Measurements from ENCODE around the gene CDH4. TPM values are rescaled to one million over a fixed set of nuclear protein-coding genes. Genes with fewer than 3 reads are reported as not detected.

CDH4 gene
- total and polyA plus RNA-seq, 7 donors: under 0.01 to 0.06 TPM; not detected in 5

- 29 to 81% methylated on average over 1 of the region's 1 CpG for WGBS, 2 donors
- intact Hi-C loops (cut with DNase I): no loop called here
- TF ChIP-seq CTCF (IDR thresholded peaks at IDR 0.05) (no peak), EP300 (IDR thresholded peaks at IDR 0.05) (no peak), POLR2A (IDR thresholded peaks at IDR 0.05) (no peak), POLR2AphosphoS5 (IDR thresholded peaks at IDR 0.05) (no peak)
- DNase-seq: no peak
- Histone ChIP-seq H3K27ac (no peak overlapping the region), H3K4me1 (no peaks in the 10 kb centered on the region), H3K9me3 (no peaks in the 10 kb centered on the region), H3K27me3 (peaks cover 0 to 20% (median 0%) of the 10 kb centered on the region in 3 donors), H3K36me3 (no peaks in the 10 kb centered on the region), H3K4me3 (no peak overlapping the region)
These were observed 368.1 kb downstream of the CDH4 start for GRCh38 chr20:61620174-61620573.

DNA sequence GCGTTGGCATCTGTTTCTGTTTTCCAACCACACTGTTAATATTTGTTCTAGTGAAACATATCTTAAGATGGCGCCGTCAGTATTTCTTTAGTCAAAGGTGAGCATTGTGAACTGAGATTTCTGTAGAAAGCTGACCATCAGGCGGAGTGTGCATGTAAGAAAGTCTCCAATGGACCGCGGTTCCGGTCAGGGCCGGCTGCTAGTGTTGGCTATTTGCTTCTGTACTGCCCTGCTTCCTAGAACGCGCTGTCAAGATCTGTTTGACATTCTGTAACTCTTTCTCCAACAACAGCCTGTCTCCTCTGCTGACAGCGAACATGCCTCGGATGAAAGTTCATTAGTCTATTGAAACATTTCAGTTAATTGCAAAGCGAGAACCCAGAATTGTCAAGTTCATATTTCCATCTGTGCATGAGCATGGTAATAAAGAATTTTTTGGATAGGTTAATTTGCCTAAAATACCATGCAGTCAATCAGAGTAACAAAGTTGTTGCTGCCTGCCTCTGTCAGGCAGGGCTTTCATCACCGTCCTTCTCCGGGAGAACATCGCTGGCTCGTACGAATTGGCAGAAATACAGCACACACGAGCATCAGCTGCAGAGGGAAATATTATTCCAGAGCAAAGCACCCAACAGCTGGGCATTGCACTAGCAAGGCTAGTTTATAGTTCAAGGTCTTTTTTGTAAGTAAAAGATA lies 369.1 kb downstream of the CDH4 start:
- Histone ChIP-seq H3K9me3 (no peaks in the 10 kb centered on the region), H3K4me3 (no peak overlapping the region), H3K4me1 (no peaks in the 10 kb centered on the region), H3K27ac (no peak overlapping the region), H3K36me3 (no peaks in the 10 kb centered on the region), H3K27me3 (peaks cover 0 to 23% (median 0%) of the 10 kb centered on the region in 3 donors)
- WGBS, 2 donors: 80 to 81% methylated on average over 19 of the region's 19 CpGs
- no peak for TF ChIP-seq EP300 (IDR thresholded peaks at IDR 0.05)
- no peak for TF ChIP-seq POLR2AphosphoS5 (IDR thresholded peaks at IDR 0.05)
- TF ChIP-seq POLR2A (IDR thresholded peaks at IDR 0.05): no peak
- TF ChIP-seq CTCF (IDR thresholded peaks at IDR 0.05): no peak
- intact Hi-C loops (cut with DNase I): no loop called here
- DNase-seq: no peak

DNA sequence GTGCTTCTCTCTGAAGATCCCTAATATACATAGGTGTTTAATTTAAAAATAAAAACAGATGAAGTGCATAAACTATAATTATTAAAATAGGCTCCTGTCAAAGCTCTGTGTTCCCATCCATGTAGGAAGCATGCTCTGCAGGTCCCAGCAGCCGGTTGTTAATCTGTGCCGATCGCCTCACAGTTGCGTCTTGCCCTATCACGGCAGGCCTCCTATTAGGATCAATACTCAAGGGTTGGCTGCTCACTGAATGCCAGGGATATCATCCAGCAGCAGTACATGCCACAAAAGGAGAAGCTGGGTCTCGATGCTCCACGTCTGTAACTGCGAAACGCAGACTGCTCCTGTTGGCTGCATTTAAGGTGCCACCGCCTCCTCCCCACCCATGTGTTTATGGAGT lies 369.8 kb downstream of the CDH4 start:
- DNase-seq: no peak
- intact Hi-C loops (cut with DNase I): no loop called here
- Histone ChIP-seq H3K27me3 (peaks cover 0 to 28% (median 0%) of the 10 kb centered on the region in 3 donors), H3K36me3 (no peaks in the 10 kb centered on the region), H3K4me3 (no peak overlapping the region), H3K9me3 (no peaks in the 10 kb centered on the region), H3K4me1 (no peaks in the 10 kb centered on the region), H3K27ac (no peak overlapping the region)
- TF ChIP-seq EP300 (IDR thresholded peaks at IDR 0.05) (no peak), CTCF (IDR thresholded peaks at IDR 0.05) (no peak), POLR2AphosphoS5 (IDR thresholded peaks at IDR 0.05) (no peak)
- WGBS, 2 donors: 79 to 86% methylated on average over 10 of the region's 10 CpGs

- no peak overlapping the region for H3K27ac ChIP-seq
- 81 to 86% methylated on average over 11 of the region's 11 CpGs for WGBS, 2 donors
- H3K4me3 ChIP-seq: no peak overlapping the region
- no peaks in the 10 kb centered on the region for H3K4me1 ChIP-seq
- no peak for TF ChIP-seq EP300 (IDR thresholded peaks at IDR 0.05)
- TF ChIP-seq CTCF (IDR thresholded peaks at IDR 0.05): no peak
- no peak for TF ChIP-seq POLR2AphosphoS5 (IDR thresholded peaks at IDR 0.05)
- TF ChIP-seq POLR2A (IDR thresholded peaks at IDR 0.05): no peak
- intact Hi-C loops (cut with DNase I): no loop called here
- no peaks in the 10 kb centered on the region for H3K36me3 ChIP-seq
- peaks cover 0 to 20% (median 0%) of the 10 kb centered on the region in 3 donors for H3K27me3 ChIP-seq
- H3K9me3 ChIP-seq: no peaks in the 10 kb centered on the region
- DNase-seq: no peak
These were observed 371.4 kb downstream of the CDH4 start for GRCh38 chr20:61623451-61623850.

GRCh38 chr20:61625246-61625645 lies 373.2 kb downstream of the CDH4 start:
- WGBS, 2 donors: 72 to 88% methylated on average over 8 of the region's 8 CpGs
- Histone ChIP-seq H3K9me3 (no peaks in the 10 kb centered on the region), H3K4me1 (no peaks in the 10 kb centered on the region), H3K27ac (no peak overlapping the region), H3K27me3 (peaks cover 0 to 29% (median 0%) of the 10 kb centered on the region in 3 donors), H3K36me3 (no peaks in the 10 kb centered on the region), H3K4me3 (no peak overlapping the region)
- no peak for DNase-seq
- TF ChIP-seq POLR2A (IDR thresholded peaks at IDR 0.05): no peak
- no peak for TF ChIP-seq CTCF (IDR thresholded peaks at IDR 0.05)
- TF ChIP-seq EP300 (IDR thresholded peaks at IDR 0.05): no peak
- TF ChIP-seq POLR2AphosphoS5 (IDR thresholded peaks at IDR 0.05): no peak
- intact Hi-C loops (cut with DNase I): no loop called here

Measured in sigmoid colon (tissue), 7 donors.